Ovary (tissue), 9 donors: Measurements from ENCODE around the gene NIM1K. TPM values are rescaled to one million over a fixed set of nuclear protein-coding genes. Genes with fewer than 3 reads are reported as not detected.
"Not testable (repeated sequence)": the region's sequence is repeated elsewhere in the genome, so short reads cannot be mapped to it uniquely, and the experiment has no call there.

ENCODE experiments used
- DNase-seq, 5 donors: peaks; one replicate each; pipeline ENCODE4 v3.0.0-alpha.2; 2019 to 2020
- H3K27ac ChIP-seq, 2 donors: fragments of 200-600 bp; one replicate each; pipeline versions ENCODE4 v1.5.1 to v1.8.0; 2019 to 2022
- H3K27me3 ChIP-seq: fragments of 200-600 bp; one replicate; pipeline ENCODE4 v1.8.0; 2022
- H3K36me3 ChIP-seq: fragments of 200-600 bp; sonication (generic); one replicate; pipeline ENCODE4 v1.5.1; 2019
- H3K4me1 ChIP-seq: one replicate; pipeline ENCODE4 v1.8.1; 2013; ENCODE audit warnings: mild to moderate bottlenecking, moderate library complexity; ENCODE audit not compliant: insufficient read depth
- H3K4me3 ChIP-seq: fragments of 200-600 bp; sonication (generic); one replicate; pipeline ENCODE4 v1.5.1; 2017
- H3K9me3 ChIP-seq, 2 donors: fragments of 200-600 bp in 1 of 2; sonication (generic) in 1 of 2; one replicate each; pipeline versions ENCODE4 v1.5.1 to v1.8.1; 2013 to 2019; ENCODE audit warnings: mild to moderate bottlenecking in 1 of 2, moderate library complexity in 1 of 2
- EP300 ChIP-seq: sonication (generic); formaldehyde crosslinking; IDR thresholded peaks from one replicate; pipeline ENCODE4 v1.6.1; 2017; ENCODE audit warnings: antibody characterized with exemption
- POLR2A ChIP-seq: fragments of 450-650 bp; IDR thresholded peaks from one replicate; pipeline ENCODE4 v1.6.1; 2017; ENCODE audit warnings: antibody characterized with exemption, mild to moderate bottlenecking, moderate library complexity
- WGBS, 3 donors: extraction: QIAGEN DNeasy Blood & Tissue Kit in 1 of 3; methylation state at CpG; one replicate each; pipeline versions ENCODE4 v1.1.5 to v1.1.7; 2013 to 2017; 5-methylcytosine and 5-hydroxymethylcytosine counted together
- intact Hi-C, 4 donors: fragments of 100-400 bp; cut with DNase I; formaldehyde crosslinking; loops; one replicate each; pipeline versions ENCODE4 v1.11.0 to v1.15.1; 2022 to 2023
- polyA plus RNA-seq, 2 donors: library from polyadenylated mRNA; stranded (reverse); fragments of 200-250 nt in 1 of 2; fragments of 350-450 nt in 1 of 2; fragmentation: Illumina TruSeq in 1 of 2; extraction: RNeasy Lipid Tissue Mini Kit (QIAGEN cat#74804) in 1 of 2; gene quantifications; one replicate each; pipeline ENCODE4 v1.2.3, GENCODE V29; 2013 to 2014
- total RNA-seq, 7 donors: library from RNA; depleted of rRNA in 2 of 7; stranded (reverse); fragments of >200 nt in 2 of 7; fragmentation: NEBNext Ultra II Directional in 3 of 7; extraction: Animal tissue kit (Norgen Biotek cat#: 25700) in 3 of 7; gene quantifications; one replicate each; pipeline versions ENCODE4 v1.1.0 to v1.2.4, GENCODE V29; 2016 to 2023
- TF ChIP-seq, protein P1 (sequence below), 3 donors: fragments of 450-650 bp in 2 of 3; fragments of 200-600 bp in 1 of 3; IDR thresholded peaks; one replicate each; pipeline versions ENCODE4 v1.5.1 to v1.8.0; 2016 to 2022; ENCODE audit warnings: antibody characterized with exemption in 3 of 3, mild to moderate bottlenecking in 1 of 3
- donor health status: DM: no; HTN: no; CAD: no; lungs with moderate emphysema.
- donor health status: DM: no; HTN: no; CAD: no.
- donor health status: Bipolar disorder and iron deficiency.
- donor health status: DM: yes; HTN: yes; CAD: no.
- donor health status: DM: no; HTN: no; CAD: no.
- donor health status: DM: yes; HTN: yes; CAD: no.

Gene NIM1K
- total and polyA plus RNA-seq, 9 donors, result 0.12 to 0.78 (median 0.35) TPM; not detected in 1

DNA sequence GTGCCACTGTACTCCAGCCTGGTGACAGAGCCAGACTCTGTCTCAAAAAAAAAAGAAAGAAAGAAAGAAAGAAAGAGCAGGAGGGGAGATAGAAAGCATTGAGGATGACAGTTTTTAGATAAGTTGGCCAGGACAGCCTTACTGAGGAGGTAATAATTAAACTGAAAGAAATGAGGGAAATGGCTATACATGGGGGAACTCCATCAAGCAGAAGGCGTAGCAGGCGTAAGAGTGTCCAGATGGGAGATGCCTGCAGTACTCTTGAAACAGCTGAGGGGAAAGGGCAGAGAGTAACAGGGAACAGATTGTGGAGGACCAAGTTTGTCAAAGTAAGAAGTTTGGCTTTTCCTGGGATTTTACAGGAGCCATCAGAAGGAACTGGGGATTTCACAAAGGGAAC, 63.7 kb downstream of the NIM1K start:
- DNase-seq, result no peak

DNA sequence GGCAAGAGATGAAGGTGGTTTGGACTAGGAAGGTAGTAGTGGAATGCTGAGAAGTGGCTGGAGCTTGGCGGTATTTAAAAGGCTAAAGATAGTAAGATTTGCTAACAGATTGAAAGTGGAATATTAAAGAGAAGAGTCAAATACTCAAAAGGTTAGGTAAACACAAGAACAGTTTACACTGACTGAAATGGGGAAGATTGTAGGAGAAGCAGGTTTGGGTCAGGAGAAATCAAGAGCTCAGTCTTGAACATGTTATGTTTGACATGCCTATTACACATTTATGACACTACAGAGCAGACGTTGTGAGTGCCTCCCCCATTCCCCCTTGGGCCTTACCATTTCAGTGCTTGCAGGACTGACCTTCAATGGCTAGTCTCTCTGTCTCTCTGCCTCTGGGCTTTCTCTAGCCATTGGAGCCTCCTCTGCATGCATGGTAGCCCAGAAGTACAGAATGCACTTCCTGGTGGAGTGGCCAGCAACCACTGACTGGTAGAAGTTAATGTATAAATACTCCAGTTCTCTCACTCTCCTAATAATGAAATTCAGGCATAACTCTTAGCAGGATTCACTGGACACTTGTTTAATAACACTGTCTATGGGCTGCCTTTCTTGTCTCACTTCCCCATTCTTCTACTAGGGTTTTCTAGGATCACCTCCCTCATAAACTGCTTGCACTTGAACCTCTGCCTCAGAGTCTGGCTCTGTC, 64.4 kb downstream of the NIM1K start:
- Histone ChIP-seq H3K27me3 (no peaks in the 10 kb centered on the region), H3K9me3 (no peaks in the 10 kb centered on the region), H3K4me3 (no peak overlapping the region), H3K4me1 (no peaks in the 10 kb centered on the region), H3K36me3 (no peaks in the 10 kb centered on the region), H3K27ac (no peak overlapping the region)
- TF ChIP-seq, protein P1, sequence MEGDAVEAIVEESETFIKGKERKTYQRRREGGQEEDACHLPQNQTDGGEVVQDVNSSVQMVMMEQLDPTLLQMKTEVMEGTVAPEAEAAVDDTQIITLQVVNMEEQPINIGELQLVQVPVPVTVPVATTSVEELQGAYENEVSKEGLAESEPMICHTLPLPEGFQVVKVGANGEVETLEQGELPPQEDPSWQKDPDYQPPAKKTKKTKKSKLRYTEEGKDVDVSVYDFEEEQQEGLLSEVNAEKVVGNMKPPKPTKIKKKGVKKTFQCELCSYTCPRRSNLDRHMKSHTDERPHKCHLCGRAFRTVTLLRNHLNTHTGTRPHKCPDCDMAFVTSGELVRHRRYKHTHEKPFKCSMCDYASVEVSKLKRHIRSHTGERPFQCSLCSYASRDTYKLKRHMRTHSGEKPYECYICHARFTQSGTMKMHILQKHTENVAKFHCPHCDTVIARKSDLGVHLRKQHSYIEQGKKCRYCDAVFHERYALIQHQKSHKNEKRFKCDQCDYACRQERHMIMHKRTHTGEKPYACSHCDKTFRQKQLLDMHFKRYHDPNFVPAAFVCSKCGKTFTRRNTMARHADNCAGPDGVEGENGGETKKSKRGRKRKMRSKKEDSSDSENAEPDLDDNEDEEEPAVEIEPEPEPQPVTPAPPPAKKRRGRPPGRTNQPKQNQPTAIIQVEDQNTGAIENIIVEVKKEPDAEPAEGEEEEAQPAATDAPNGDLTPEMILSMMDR (IDR thresholded peaks at IDR 0.05), result no peak
- no peak for TF ChIP-seq EP300
- no peak for TF ChIP-seq POLR2A
- intact Hi-C loops, result no loop called here
- WGBS, 3 donors, result 45 to 51% (median 47%) methylated on average over 2 of the region's 2 CpGs
- DNase-seq, result no peak

More for the DNA sequence above, 63.7 kb downstream of the NIM1K start:
- H3K4me1 ChIP-seq, result no peaks in the 10 kb centered on the region
- no peaks in the 10 kb centered on the region for H3K9me3 ChIP-seq
- H3K36me3 ChIP-seq, result no peaks in the 10 kb centered on the region
- WGBS, 3 donors, result 55 to 85% (median 60%) methylated on average over 2 of the region's 2 CpGs
- H3K4me3 ChIP-seq, result no peak overlapping the region
- intact Hi-C loops, result no loop called here
- TF ChIP-seq EP300 (no peak), POLR2A (no peak)
- TF ChIP-seq, protein P1 (IDR thresholded peaks at IDR 0.05), result no peak
- H3K27ac ChIP-seq, result no peak overlapping the region
- H3K27me3 ChIP-seq, result no peaks in the 10 kb centered on the region

DNA sequence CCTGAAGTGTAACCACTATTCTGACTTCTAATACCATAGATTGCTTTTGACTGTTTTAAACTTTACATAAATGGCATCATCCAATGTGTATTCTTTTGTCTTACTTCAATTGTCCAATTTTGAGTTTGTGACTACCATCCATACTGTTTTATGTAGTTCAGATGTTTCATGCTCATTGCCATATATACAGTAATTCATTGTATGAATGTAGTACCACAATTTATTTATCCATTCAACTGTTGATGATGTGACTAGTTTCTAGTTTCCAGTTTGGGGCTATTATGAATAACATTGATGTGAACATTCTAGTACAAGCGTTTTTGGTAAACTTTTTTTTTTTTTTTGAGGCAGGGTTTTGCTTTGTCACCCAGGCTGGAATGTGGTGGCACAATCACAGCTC, 66.1 kb downstream of the NIM1K start:
- Histone ChIP-seq H3K27me3 (no peaks in the 10 kb centered on the region), H3K27ac (no peak overlapping the region), H3K9me3 (no peaks in the 10 kb centered on the region), H3K4me3 (no peak overlapping the region), H3K4me1 (no peaks in the 10 kb centered on the region), H3K36me3 (no peaks in the 10 kb centered on the region)
- intact Hi-C loops, result no loop called here
- TF ChIP-seq EP300, result no peak
- TF ChIP-seq, protein P1 (IDR thresholded peaks at IDR 0.05), result no peak
- TF ChIP-seq POLR2A, result no peak
- DNase-seq, result no peak
- 75 to 82% (median 79%) methylated on average over 1 of the region's 1 CpG for WGBS, 3 donors

DNA sequence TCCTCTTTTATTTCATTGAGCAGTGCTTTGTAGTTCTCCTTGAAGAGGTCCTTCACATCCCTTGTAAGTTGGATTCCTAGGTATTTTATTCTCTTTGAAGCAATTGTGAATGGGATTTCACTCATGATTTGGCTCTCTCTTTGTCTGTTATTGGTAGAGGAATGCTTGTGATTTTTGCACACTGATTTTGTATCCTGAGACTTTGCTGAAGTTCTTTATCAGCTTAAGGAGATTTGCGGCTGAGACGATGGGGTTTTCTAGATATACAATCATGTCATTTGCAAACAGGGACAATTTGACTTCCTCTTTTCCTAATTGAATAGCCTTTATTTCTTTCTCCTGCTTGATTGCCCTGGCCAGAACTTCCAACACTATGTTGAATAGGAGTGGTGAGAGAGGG, 70.2 kb downstream of the NIM1K start:
- intact Hi-C loops, H3K4me3 ChIP-seq, H3K27ac ChIP-seq, H3K4me1 ChIP-seq, DNase-seq, H3K27me3 ChIP-seq, H3K36me3 ChIP-seq, H3K9me3 ChIP-seq: not testable (repeated sequence)
- 91 to 95% (median 92%) methylated on average over 2 of the region's 2 CpGs for WGBS, 3 donors

DNA sequence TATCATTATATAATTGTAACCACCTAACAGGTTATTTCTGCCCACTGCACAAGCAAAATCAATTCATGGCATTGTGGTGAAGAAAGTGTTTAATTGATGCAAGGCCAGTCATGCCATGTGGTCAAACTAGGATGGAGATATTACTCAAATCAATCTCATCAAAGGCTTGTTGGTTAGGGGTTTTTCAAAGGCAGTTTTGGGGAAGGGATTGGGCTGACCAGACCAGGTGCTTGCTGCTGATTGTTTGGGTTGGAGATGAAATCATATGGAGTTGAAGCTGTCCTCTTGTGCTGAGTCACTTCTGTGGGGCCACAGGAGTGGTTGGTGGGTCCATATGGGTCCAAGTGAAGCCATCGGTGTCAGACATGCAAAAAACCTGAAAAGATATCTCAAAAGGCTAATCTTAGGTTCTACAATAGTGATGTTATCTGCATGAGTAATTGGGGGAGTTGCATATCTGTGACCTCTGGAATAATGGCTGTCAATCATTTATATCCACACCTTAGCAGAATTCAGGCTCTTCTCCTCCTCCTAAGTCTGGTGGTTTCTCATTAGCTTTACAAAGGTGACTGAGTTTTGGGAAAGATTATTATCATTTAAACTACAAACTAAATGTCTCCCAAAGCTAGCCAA, 76.3 kb downstream of the NIM1K start:
- H3K4me3 ChIP-seq, result no peak overlapping the region
- no peak overlapping the region for H3K27ac ChIP-seq
- H3K9me3 ChIP-seq, result no peaks in the 10 kb centered on the region
- H3K4me1 ChIP-seq, result no peaks in the 10 kb centered on the region
- no peaks in the 10 kb centered on the region for H3K36me3 ChIP-seq
- no peak for DNase-seq
- WGBS, 3 donors, result 91 to 97% (median 93%) methylated on average over 1 of the region's 1 CpG
- intact Hi-C loops, result no loop called here
- TF ChIP-seq EP300, result no peak
- no peak for TF ChIP-seq POLR2A
- TF ChIP-seq, protein P1 (IDR thresholded peaks at IDR 0.05), result no peak
- no peaks in the 10 kb centered on the region for H3K27me3 ChIP-seq
